ENCODE measurements around the gene SPTBN2.

SPTBN2 gene

GRCh38 chr11:66739983-66740382, 11.0 kb upstream of the SPTBN2 start:
- TF ChIP-seq FOXP2 (optimal IDR thresholded peaks at IDR 0.05; ENCODE audit: borderline replicate concordance, extremely low read depth, extremely low read length, insufficient read depth) (no peak), POLR2AphosphoS5 (IDR thresholded peaks at IDR 0.05; ENCODE audit: low read depth, low read length) (no peak), TAF1 (IDR thresholded peaks at IDR 0.05; ENCODE audit: borderline replicate concordance, insufficient read depth, low read length) (no peak), SIN3A (IDR thresholded peaks at IDR 0.05; ENCODE audit: borderline replicate concordance, insufficient read depth, low read length) (no peak), REST (IDR thresholded peaks at IDR 0.05; ENCODE audit: insufficient read depth in 1 of 2, low read depth in 2 of 2, low read length in 2 of 2) (no peak)

GRCh38 chr11:66734215-66734614, 5.2 kb upstream of the SPTBN2 start:
- TF ChIP-seq SIN3A (IDR thresholded peaks at IDR 0.05; ENCODE audit: borderline replicate concordance, insufficient read depth, low read length) (no peak), POLR2AphosphoS5 (IDR thresholded peaks at IDR 0.05; ENCODE audit: low read depth, low read length) (no peak), REST (IDR thresholded peaks at IDR 0.05; ENCODE audit: insufficient read depth in 1 of 2, low read depth in 2 of 2, low read length in 2 of 2) (no peak), TAF1 (IDR thresholded peaks at IDR 0.05; ENCODE audit: borderline replicate concordance, insufficient read depth, low read length) (no peak), FOXP2 (optimal IDR thresholded peaks at IDR 0.05; ENCODE audit: borderline replicate concordance, extremely low read depth, extremely low read length, insufficient read depth) (no peak)

GRCh38 chr11:66729447-66729846, 431 bp upstream of the SPTBN2 start:
- TF ChIP-seq TAF1 (IDR thresholded peaks at IDR 0.05; ENCODE audit: borderline replicate concordance, insufficient read depth, low read length), result no peak
- no peak for TF ChIP-seq FOXP2 (optimal IDR thresholded peaks at IDR 0.05; ENCODE audit: borderline replicate concordance, extremely low read depth, extremely low read length, insufficient read depth)
- no peak for TF ChIP-seq SIN3A (IDR thresholded peaks at IDR 0.05; ENCODE audit: borderline replicate concordance, insufficient read depth, low read length)
- no peak for TF ChIP-seq REST (IDR thresholded peaks at IDR 0.05; ENCODE audit: insufficient read depth in 1 of 2, low read depth in 2 of 2, low read length in 2 of 2)
- no peak for TF ChIP-seq POLR2AphosphoS5 (IDR thresholded peaks at IDR 0.05; ENCODE audit: low read depth, low read length)

- TF ChIP-seq TAF1 (IDR thresholded peaks at IDR 0.05; ENCODE audit: borderline replicate concordance, insufficient read depth, low read length) (no peak), REST (IDR thresholded peaks at IDR 0.05; ENCODE audit: insufficient read depth in 1 of 2, low read depth in 2 of 2, low read length in 2 of 2) (no peak), POLR2AphosphoS5 (IDR thresholded peaks at IDR 0.05; ENCODE audit: low read depth, low read length) (no peak)
Observed at GRCh38 chr11:66728038-66728692, 851 bp downstream of the SPTBN2 start.
